B cell (primary cell): ENCODE measurements around the gene TRAPPC11.

ENCODE experiments used
- EZH2 ChIP-seq: IDR thresholded peaks from 2 replicates; pipeline ENCODE4 v1.6.1; 2012; ENCODE audit warnings: borderline replicate concordance, low read depth, mild to moderate bottlenecking, moderate library complexity, low read length; ENCODE audit not compliant: insufficient read depth, poor library complexity, severe bottlenecking
- TF ChIP-seq, protein P1 (sequence below): fragments of 200-600 bp; IDR thresholded peaks from one replicate; pipeline ENCODE4 v1.8.0; 2022; ENCODE audit warnings: antibody characterized with exemption, mild to moderate bottlenecking

DNA sequence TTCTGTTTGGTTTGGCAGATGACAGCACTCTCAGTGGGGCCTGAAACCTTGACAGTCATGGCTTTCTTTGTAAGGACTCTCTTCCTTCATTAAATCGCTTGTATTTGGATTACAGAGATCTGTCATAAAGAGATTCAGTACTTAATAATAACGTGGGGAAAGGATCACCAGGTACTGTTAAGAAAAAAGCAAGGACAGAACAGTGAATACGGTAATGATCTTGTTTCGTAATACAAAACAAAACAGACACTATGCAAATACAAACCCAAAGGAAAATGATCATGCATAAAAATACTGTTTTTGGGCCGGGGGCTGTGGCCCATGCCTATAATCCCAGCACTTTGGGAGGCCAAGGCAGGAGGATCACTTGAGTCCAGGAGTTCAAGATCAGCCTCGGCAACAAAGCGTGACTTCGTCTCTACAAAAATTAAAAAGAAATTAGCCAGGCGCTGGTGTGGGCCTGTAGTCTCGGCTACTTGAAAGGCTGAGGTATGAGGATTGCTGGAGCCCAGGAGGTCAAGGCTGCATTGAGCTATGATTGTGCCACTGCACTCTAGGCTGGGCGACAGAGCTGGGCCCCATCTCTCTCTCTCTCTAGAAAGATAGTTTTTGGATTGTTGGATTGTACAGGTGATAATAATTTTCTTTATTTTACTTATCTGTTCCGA, 64.6 kb downstream of the TRAPPC11 start:
- TF ChIP-seq, protein P1, sequence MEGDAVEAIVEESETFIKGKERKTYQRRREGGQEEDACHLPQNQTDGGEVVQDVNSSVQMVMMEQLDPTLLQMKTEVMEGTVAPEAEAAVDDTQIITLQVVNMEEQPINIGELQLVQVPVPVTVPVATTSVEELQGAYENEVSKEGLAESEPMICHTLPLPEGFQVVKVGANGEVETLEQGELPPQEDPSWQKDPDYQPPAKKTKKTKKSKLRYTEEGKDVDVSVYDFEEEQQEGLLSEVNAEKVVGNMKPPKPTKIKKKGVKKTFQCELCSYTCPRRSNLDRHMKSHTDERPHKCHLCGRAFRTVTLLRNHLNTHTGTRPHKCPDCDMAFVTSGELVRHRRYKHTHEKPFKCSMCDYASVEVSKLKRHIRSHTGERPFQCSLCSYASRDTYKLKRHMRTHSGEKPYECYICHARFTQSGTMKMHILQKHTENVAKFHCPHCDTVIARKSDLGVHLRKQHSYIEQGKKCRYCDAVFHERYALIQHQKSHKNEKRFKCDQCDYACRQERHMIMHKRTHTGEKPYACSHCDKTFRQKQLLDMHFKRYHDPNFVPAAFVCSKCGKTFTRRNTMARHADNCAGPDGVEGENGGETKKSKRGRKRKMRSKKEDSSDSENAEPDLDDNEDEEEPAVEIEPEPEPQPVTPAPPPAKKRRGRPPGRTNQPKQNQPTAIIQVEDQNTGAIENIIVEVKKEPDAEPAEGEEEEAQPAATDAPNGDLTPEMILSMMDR = no peak
- TF ChIP-seq EZH2 = no peak
